HG03103 (cell line): ENCODE results near the gene TMEM74B.

Source experiments
- ATAC-seq: cut with Tn5 transposase; IDR thresholded peaks from one replicate; pipeline ENCODE4 v1.9.1; 2021; ENCODE audit warnings: low read depth; ENCODE audit not compliant: unreplicated experiment

The TMEM74B gene

DNA sequence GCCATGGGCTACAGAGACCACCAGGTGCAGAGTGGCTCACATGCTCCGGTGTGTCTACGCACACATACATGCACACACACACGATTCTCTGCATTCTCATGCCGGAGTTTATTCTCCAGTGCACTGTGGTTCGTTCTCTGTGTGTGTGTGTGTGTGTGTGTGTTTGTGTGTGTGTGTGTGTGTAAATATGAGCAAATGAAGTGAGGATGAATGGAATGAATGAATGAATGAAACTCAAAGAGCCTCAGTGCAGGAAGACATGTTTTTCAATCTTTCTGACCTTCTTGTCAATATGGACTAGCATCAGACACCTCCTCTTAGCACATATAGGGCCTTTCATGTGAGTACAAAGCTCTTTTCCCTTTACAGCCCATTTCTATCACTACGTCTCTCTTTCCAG is 1.6 kb downstream of the TMEM74B start:
- ATAC-seq = no peak

GRCh38 chr20:1182106-1182505 is 2.7 kb downstream of the TMEM74B start:
- ATAC-seq = no peak

DNA sequence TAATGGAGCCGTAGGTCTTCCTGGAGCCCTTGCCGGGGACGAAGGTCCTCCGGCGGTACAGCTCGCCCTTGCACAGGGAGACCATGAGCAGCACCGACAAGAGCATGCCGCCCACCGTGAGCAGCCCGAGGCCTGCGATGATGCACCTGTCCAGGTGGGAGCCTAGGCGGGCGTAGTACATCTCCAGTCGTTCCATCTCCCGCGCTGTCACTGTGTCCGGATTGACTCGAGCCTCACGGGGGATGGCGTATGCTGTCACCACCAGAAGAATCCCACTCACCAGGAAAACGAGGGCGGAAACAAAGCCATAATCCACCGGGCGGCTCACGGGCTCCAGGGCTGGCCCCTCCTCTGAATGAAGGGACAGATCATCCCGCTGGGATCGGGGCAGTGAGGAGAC is 3.8 kb downstream of the TMEM74B start:
- no peak for ATAC-seq

DNA sequence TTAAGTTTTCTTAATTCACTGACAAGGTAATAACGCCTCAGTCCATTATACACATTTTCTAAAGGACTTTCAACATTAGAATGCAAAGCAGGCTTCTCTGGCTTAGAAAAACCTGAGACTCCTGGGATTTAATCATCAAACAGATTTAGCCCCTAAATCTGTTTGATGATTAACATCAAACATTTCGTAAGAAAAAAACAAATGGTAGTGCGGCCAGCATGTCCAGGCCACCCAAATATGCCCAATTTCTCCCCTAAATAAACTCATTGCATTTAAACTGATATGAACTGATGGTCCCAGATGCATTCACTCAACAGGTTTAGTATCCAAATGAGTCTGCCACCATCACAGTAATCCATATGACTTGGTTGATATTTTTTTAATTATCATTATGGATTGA is 6.2 kb downstream of the TMEM74B start:
- no peak for ATAC-seq

DNA sequence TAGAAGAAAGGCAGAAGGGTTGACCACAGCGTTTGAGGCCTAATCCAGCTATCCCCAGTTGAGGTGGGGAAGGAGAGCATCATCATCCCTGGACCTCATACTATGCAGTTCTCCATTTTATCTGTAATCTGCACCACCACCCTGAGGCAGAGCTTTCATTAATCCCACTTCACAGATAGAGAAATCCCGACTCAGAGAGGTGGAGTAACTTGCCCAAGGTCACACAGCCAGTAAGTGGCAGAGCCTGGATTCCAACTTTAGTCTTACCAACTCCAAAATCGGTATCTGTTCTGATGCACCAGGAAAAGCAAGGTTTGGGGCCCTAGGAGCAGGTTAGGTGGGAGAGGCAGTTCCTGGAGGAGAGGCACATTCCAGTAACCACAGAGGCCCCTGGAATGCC is 6.7 kb downstream of the TMEM74B start:
- ATAC-seq = no peak

DNA sequence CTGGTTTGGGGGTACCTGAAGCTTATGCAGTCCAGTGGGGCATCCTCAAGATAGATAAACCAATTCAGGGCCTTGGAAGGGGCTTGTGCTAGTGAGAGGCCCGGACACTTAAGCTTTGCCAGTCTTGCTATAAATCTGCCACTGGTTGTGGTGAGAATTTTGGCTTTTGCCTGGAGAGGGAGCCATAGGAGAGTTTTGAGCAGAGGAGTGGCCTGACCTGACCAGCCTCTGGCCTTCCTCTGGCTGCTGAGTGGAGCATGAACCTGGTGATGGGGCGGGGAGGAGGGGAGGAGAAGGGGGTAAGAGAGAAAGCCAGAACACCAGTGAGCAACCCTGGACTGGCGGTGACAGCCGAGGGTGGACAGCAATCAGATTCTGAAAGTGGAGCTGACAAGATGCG is 7.1 kb downstream of the TMEM74B start:
- ATAC-seq = no peak

DNA sequence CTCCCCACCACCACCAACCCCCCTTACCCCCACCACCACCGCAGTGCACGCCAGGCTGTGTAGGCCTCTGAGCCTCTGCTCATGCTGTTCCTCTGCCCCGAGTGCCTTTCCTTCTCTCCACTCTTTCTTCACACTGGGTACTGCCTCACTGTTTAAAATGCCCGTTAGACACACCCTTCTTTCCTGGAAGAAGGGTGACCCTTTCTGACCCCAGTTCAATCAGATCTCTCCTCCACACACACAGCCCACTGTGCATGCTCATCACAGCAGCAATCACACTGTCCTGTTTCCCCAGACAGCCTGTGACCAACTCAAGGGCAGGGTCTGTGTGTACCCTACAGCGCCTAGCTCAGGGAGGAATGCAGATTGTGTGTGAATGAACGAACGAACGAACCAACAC is 10.0 kb downstream of the TMEM74B start:
- ATAC-seq = no peak

GRCh38 chr20:1173698-1174097 is 11.1 kb downstream of the TMEM74B start:
- ATAC-seq = no peak

GRCh38 chr20:1171461-1172093 is 13.2 kb downstream of the TMEM74B start:
- no peak for ATAC-seq

- no peak for ATAC-seq
These were observed 15.6 kb downstream of the TMEM74B start for GRCh38 chr20:1169224-1169623.

- ATAC-seq = no peak
These were observed 17.6 kb downstream of the TMEM74B start for GRCh38 chr20:1166948-1167720.

- no peak for ATAC-seq
These were observed 18.8 kb downstream of the TMEM74B start for GRCh38 chr20:1165941-1166340.

GRCh38 chr20:1165521-1165920 is 19.3 kb downstream of the TMEM74B start:
- ATAC-seq = no peak

- ATAC-seq = no peak
These were observed 19.9 kb downstream of the TMEM74B start for GRCh38 chr20:1164871-1165270.

- no peak for ATAC-seq
These were observed 21.1 kb downstream of the TMEM74B start for GRCh38 chr20:1163653-1164052.

DNA sequence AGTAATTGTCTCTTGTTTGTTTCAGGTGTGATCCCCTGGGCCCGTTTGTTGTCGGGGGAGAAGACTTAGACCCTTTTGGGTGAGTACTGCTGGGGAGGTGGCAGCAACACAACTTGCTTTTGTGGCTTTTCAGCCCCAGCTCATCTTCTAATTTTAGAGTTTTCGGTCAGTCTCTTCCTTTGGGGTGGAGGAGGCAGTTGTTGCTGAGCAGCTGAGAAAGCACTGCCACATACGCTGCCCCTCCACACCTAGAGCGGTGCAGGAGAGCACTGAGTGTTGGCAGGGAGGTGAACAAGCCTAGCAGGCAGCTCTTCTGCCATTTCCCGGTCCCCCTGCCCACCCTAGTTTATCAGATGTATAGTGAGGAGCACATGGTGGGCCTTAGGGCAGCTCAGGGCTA is 21.7 kb downstream of the TMEM74B start:
- no peak for ATAC-seq

- no peak for ATAC-seq
These were observed 23.8 kb downstream of the TMEM74B start for GRCh38 chr20:1160991-1161390.

- ATAC-seq = no peak
These were observed 24.3 kb downstream of the TMEM74B start for GRCh38 chr20:1160496-1160895.

DNA sequence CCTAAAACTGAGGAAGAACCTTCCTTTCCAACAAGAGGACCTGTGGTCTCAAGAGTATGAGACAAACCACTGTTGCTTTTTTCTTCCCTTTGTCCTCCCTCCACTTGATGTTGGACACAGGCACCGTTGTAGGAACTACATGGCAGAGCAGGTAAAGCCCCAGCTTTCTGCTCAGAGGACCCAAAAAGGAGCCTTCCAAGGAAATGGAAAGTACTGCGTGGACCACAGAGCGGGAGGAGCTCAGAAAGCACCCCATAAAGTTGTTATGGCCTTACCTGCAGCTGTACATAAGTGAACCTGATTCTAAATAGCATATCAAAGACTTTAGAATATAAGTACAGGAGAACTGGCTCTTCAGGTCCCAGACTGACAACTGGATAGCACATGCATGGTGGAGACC is 29.4 kb downstream of the TMEM74B start:
- no peak for ATAC-seq

GRCh38 chr20:1154691-1155090 is 30.1 kb downstream of the TMEM74B start:
- ATAC-seq = no peak

- no peak for ATAC-seq
These were observed 30.6 kb downstream of the TMEM74B start for GRCh38 chr20:1154226-1154625.

- ATAC-seq = no peak
These were observed 33.8 kb downstream of the TMEM74B start for GRCh38 chr20:1150968-1151367.
